GM23338 (cell line): ENCODE measurements around the gene MCTP2. TPM values are rescaled to one million over a fixed set of nuclear protein-coding genes. Genes with fewer than 3 reads are reported as not detected.

Source experiments
- ATAC-seq: fragments of 200-7000 bp; cut with Tn5 transposase; 3 replicates; pipeline ENCODE4 v1.9.1; 2020
- DNase-seq: peaks from one replicate; pipeline ENCODE4 v3.0.0-alpha.2; 2015; ENCODE audit warnings: low spot score
- H2AFZ ChIP-seq: fragments of 200-600 bp; sonication (generic); 2 replicates; pipeline ENCODE4 v1.8.0; 2016; ENCODE audit warnings: antibody characterized with exemption, mild to moderate bottlenecking, moderate library complexity
- H3F3A ChIP-seq: fragments of 200-600 bp; sonication (generic); replicated peaks from 2 replicates; pipeline ENCODE4 v1.8.0; 2017; ENCODE audit warnings: antibody characterized with exemption, mixed run types, low read depth
- H3K27ac ChIP-seq: fragments of 200-600 bp; sonication (generic); 2 replicates; pipeline ENCODE4 v1.6.1; 2016; ENCODE audit warnings: low read depth
- H3K27me3 ChIP-seq: fragments of 200-600 bp; sonication (generic); 2 replicates; pipeline ENCODE4 v1.8.0; 2016; ENCODE audit warnings: mild to moderate bottlenecking, mixed run types, moderate library complexity; ENCODE audit not compliant: insufficient read depth
- H3K36me3 ChIP-seq: fragments of 200-600 bp; sonication (generic); 2 replicates; pipeline ENCODE4 v1.8.0; 2016; ENCODE audit warnings: mild to moderate bottlenecking; ENCODE audit not compliant: insufficient read depth
- H3K4me1 ChIP-seq: fragments of 200-600 bp; sonication (generic); 2 replicates; pipeline ENCODE4 v1.8.0; 2016; ENCODE audit warnings: mild to moderate bottlenecking, moderate library complexity; ENCODE audit not compliant: insufficient read depth
- H3K4me2 ChIP-seq: fragments of 200-600 bp; sonication (generic); 2 replicates; pipeline ENCODE4 v1.7.1; 2017; ENCODE audit warnings: mixed run types
- H3K4me3 ChIP-seq: fragments of 200-600 bp; sonication (generic); 2 replicates; pipeline ENCODE4 v1.6.1; 2016; ENCODE audit warnings: mixed run types
- H3K79me2 ChIP-seq: fragments of 200-600 bp; sonication (generic); replicated peaks from 2 replicates; pipeline ENCODE4 v1.8.0; 2017; ENCODE audit warnings: mild to moderate bottlenecking; ENCODE audit not compliant: insufficient read depth
- H3K9me2 ChIP-seq: fragments of 200-600 bp; sonication (generic); 2 replicates; pipeline ENCODE4 v1.8.0; 2017; ENCODE audit not compliant: insufficient read depth
- H4K20me1 ChIP-seq: fragments of 200-600 bp; sonication (generic); replicated peaks from 2 replicates; pipeline ENCODE4 v1.8.0; 2017; ENCODE audit warnings: mild to moderate bottlenecking; ENCODE audit not compliant: insufficient read depth
- H3K27ac Mint-ChIP-seq: 2 replicates; pipeline ENCODE4 v1.8.0; 2020; ENCODE audit warnings: inconsistent platforms, mild to moderate bottlenecking, moderate library complexity, mixed read lengths
- H3K27me3 Mint-ChIP-seq: 3 replicates; pipeline ENCODE4 v1.8.0; 2022; ENCODE audit warnings: low read depth, mild to moderate bottlenecking, moderate library complexity, mixed read lengths, inconsistent platforms; ENCODE audit not compliant: insufficient read depth, poor library complexity
- H3K36me3 Mint-ChIP-seq: 3 replicates; pipeline ENCODE4 v1.8.0; 2021; ENCODE audit warnings: low read depth, mild to moderate bottlenecking, inconsistent platforms, moderate library complexity, mixed read lengths
- H3K4me1 Mint-ChIP-seq: 3 replicates; pipeline ENCODE4 v1.8.0; 2020; ENCODE audit warnings: mild to moderate bottlenecking, inconsistent platforms, mixed read lengths
- H3K4me3 Mint-ChIP-seq: 3 replicates; pipeline ENCODE4 v1.8.0; 2021; ENCODE audit warnings: moderate library complexity, mild to moderate bottlenecking, inconsistent platforms, mixed read lengths
- H3K9me3 Mint-ChIP-seq: 3 replicates; pipeline ENCODE4 v1.8.0; 2020; ENCODE audit warnings: moderate library complexity, mild to moderate bottlenecking, inconsistent platforms, mixed read lengths
- CREB1 ChIP-seq: fragments of 250-450 bp; sonication (Bioruptor Pico); IDR thresholded peaks from 2 replicates; pipeline ENCODE4 v1.5.0; 2020; ENCODE audit warnings: low read depth, mild to moderate bottlenecking, moderate library complexity
- EZH2 ChIP-seq: fragments of 200-600 bp; sonication (generic); IDR thresholded peaks from one replicate; pipeline ENCODE4 v1.8.0; 2017; ENCODE audit warnings: antibody characterized with exemption, mild to moderate bottlenecking, low read depth; ENCODE audit not compliant: unreplicated experiment
- EZH2phosphoT487 ChIP-seq: fragments of 200-600 bp; sonication (generic); IDR thresholded peaks from one replicate; pipeline ENCODE4 v1.8.1; 2018; ENCODE audit warnings: antibody characterized with exemption; ENCODE audit not compliant: unreplicated experiment
- JUNB ChIP-seq: IDR thresholded peaks from one replicate; pipeline ENCODE4 v1.6.1; 2016; ENCODE audit warnings: antibody characterized with exemption; ENCODE audit not compliant: unreplicated experiment
- NANOG ChIP-seq: IDR thresholded peaks from 2 replicates; pipeline ENCODE4 v1.6.1; 2016; ENCODE audit warnings: antibody characterized with exemption, borderline replicate concordance
- POLR2AphosphoS5 ChIP-seq: IDR thresholded peaks from 2 replicates; pipeline ENCODE4 v1.6.1; 2016; ENCODE audit warnings: antibody characterized with exemption, low read depth
- STAT1 ChIP-seq: IDR thresholded peaks from one replicate; pipeline ENCODE4 v1.6.1; 2016; ENCODE audit warnings: antibody characterized with exemption; ENCODE audit not compliant: unreplicated experiment
- polyA plus RNA-seq: library from polyadenylated mRNA; unstranded; fragments of >200 nt; fragmentation: Nextera tagmentation; extraction: Ambion mirVana; gene quantifications from 2 replicates; pipeline ENCODE4 v1.2.1, GENCODE V29; 2016
- total RNA-seq: library from RNA; depleted of rRNA; stranded (reverse); fragments of >200 nt; shearing (Covaris generic); gene quantifications from 2 replicates; pipeline ENCODE4 v1.2.3, GENCODE V29; 2014
- TF ChIP-seq, protein P1 (sequence below): IDR thresholded peaks from one replicate; pipeline ENCODE4 v1.6.1; 2018; ENCODE audit warnings: antibody characterized with exemption; ENCODE audit not compliant: unreplicated experiment
- TF ChIP-seq, protein P2 (sequence below): IDR thresholded peaks from 2 replicates; pipeline ENCODE4 v1.6.1; 2016; ENCODE audit warnings: antibody characterized with exemption
- TF ChIP-seq, protein P3 (sequence below): fragments of 250-450 bp; sonication (Bioruptor Pico); IDR thresholded peaks from 2 replicates; pipeline ENCODE4 v1.5.0; 2020; ENCODE audit warnings: mild to moderate bottlenecking, moderate library complexity

MCTP2 gene
- total and polyA plus RNA-seq, 2 experiments from 2014 or later = 1.8 to 5.5 TPM

DNA sequence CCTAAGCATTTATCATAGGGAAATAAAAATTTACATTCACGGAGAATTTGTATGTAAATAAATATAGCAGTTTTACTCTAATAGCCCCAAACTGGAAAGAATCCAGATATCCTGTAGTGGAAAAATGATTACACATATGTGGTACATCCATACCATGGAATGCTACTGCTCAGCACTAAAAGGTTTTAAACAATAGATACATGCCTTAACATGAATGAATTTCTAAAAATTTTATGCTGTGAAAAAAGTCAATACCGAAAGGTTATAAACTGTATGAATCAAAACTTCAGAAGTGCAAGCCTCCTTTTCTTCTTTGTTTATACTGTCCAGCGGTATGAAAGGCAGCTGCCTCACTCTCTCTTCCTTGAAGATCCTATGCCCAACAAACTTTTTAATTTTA is 37.5 kb upstream of the MCTP2 start:
- H3K4me3 ChIP-seq = no peak overlapping the region
- Mint-ChIP-seq H3K27me3 (peaks cover 2% of the 10 kb centered on the region), H3K9me3 (no peaks in the 10 kb centered on the region), H3K4me1 (no peaks in the 10 kb centered on the region), H3K36me3 (no peaks in the 10 kb centered on the region), H3K27ac (no peak overlapping the region), H3K4me3 (no peak overlapping the region)
- H3K4me2 ChIP-seq = no peak overlapping the region
- DNase-seq (no peak), ATAC-seq (no peak)
- TF ChIP-seq POLR2AphosphoS5 (no peak), EZH2 (no peak), NANOG (no peak), CREB1 (CRISPR knock-in tag) (no peak), EZH2phosphoT487 (no peak), JUNB (no peak), STAT1 (no peak)
- TF ChIP-seq, protein P1, sequence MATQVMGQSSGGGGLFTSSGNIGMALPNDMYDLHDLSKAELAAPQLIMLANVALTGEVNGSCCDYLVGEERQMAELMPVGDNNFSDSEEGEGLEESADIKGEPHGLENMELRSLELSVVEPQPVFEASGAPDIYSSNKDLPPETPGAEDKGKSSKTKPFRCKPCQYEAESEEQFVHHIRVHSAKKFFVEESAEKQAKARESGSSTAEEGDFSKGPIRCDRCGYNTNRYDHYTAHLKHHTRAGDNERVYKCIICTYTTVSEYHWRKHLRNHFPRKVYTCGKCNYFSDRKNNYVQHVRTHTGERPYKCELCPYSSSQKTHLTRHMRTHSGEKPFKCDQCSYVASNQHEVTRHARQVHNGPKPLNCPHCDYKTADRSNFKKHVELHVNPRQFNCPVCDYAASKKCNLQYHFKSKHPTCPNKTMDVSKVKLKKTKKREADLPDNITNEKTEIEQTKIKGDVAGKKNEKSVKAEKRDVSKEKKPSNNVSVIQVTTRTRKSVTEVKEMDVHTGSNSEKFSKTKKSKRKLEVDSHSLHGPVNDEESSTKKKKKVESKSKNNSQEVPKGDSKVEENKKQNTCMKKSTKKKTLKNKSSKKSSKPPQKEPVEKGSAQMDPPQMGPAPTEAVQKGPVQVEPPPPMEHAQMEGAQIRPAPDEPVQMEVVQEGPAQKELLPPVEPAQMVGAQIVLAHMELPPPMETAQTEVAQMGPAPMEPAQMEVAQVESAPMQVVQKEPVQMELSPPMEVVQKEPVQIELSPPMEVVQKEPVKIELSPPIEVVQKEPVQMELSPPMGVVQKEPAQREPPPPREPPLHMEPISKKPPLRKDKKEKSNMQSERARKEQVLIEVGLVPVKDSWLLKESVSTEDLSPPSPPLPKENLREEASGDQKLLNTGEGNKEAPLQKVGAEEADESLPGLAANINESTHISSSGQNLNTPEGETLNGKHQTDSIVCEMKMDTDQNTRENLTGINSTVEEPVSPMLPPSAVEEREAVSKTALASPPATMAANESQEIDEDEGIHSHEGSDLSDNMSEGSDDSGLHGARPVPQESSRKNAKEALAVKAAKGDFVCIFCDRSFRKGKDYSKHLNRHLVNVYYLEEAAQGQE = no peak
- TF ChIP-seq, protein P2, sequence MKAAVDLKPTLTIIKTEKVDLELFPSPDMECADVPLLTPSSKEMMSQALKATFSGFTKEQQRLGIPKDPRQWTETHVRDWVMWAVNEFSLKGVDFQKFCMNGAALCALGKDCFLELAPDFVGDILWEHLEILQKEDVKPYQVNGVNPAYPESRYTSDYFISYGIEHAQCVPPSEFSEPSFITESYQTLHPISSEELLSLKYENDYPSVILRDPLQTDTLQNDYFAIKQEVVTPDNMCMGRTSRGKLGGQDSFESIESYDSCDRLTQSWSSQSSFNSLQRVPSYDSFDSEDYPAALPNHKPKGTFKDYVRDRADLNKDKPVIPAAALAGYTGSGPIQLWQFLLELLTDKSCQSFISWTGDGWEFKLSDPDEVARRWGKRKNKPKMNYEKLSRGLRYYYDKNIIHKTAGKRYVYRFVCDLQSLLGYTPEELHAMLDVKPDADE = no peak
- TF ChIP-seq, protein P3, sequence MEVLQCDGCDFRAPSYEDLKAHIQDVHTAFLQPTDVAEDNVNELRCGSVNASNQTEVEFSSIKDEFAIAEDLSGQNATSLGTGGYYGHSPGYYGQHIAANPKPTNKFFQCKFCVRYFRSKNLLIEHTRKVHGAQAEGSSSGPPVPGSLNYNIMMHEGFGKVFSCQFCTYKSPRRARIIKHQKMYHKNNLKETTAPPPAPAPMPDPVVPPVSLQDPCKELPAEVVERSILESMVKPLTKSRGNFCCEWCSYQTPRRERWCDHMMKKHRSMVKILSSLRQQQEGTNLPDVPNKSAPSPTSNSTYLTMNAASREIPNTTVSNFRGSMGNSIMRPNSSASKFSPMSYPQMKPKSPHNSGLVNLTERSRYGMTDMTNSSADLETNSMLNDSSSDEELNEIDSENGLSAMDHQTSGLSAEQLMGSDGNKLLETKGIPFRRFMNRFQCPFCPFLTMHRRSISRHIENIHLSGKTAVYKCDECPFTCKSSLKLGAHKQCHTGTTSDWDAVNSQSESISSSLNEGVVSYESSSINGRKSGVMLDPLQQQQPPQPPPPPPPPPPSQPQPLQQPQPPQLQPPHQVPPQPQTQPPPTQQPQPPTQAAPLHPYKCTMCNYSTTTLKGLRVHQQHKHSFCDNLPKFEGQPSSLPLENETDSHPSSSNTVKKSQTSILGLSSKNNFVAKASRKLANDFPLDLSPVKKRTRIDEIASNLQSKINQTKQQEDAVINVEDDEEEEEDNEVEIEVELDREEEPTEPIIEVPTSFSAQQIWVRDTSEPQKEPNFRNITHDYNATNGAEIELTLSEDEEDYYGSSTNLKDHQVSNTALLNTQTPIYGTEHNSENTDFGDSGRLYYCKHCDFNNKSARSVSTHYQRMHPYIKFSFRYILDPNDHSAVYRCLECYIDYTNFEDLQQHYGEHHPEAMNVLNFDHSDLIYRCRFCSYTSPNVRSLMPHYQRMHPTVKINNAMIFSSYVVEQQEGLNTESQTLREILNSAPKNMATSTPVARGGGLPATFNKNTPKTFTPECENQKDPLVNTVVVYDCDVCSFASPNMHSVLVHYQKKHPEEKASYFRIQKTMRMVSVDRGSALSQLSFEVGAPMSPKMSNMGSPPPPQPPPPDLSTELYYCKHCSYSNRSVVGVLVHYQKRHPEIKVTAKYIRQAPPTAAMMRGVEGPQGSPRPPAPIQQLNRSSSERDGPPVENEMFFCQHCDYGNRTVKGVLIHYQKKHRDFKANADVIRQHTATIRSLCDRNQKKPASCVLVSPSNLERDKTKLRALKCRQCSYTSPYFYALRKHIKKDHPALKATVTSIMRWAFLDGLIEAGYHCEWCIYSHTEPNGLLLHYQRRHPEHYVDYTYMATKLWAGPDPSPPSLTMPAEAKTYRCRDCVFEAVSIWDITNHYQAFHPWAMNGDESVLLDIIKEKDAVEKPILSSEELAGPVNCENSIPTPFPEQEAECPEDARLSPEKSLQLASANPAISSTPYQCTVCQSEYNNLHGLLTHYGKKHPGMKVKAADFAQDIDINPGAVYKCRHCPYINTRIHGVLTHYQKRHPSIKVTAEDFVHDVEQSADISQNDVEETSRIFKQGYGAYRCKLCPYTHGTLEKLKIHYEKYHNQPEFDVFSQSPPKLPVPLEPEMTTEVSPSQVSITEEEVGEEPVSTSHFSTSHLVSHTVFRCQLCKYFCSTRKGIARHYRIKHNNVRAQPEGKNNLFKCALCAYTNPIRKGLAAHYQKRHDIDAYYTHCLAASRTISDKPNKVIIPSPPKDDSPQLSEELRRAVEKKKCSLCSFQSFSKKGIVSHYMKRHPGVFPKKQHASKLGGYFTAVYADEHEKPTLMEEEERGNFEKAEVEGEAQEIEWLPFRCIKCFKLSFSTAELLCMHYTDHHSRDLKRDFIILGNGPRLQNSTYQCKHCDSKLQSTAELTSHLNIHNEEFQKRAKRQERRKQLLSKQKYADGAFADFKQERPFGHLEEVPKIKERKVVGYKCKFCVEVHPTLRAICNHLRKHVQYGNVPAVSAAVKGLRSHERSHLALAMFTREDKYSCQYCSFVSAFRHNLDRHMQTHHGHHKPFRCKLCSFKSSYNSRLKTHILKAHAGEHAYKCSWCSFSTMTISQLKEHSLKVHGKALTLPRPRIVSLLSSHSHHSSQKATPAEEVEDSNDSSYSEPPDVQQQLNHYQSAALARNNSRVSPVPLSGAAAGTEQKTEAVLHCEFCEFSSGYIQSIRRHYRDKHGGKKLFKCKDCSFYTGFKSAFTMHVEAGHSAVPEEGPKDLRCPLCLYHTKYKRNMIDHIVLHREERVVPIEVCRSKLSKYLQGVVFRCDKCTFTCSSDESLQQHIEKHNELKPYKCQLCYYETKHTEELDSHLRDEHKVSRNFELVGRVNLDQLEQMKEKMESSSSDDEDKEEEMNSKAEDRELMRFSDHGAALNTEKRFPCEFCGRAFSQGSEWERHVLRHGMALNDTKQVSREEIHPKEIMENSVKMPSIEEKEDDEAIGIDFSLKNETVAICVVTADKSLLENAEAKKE (CRISPR knock-in tag) = no peak
- no peaks in the 10 kb centered on the region for H3K9me2 ChIP-seq
- no peak overlapping the region for H2AFZ ChIP-seq
- H3K27ac ChIP-seq = no peak overlapping the region
- no peaks in the 10 kb centered on the region for H4K20me1 ChIP-seq
- H3K27me3 ChIP-seq = no peaks in the 10 kb centered on the region
- H3K36me3 ChIP-seq = no peaks in the 10 kb centered on the region
- no peaks in the 10 kb centered on the region for H3K4me1 ChIP-seq
- H3K79me2 ChIP-seq = no peaks in the 10 kb centered on the region
- H3F3A ChIP-seq = no peaks in the 10 kb centered on the region
